NCI-H226 (cell line): ENCODE data around the gene IL17RE.
"Not testable (repeated sequence)": the region's sequence is repeated elsewhere in the genome, so short reads cannot be mapped to it uniquely, and the experiment has no call there.

ENCODE experiments used
- DNase-seq: peaks from one replicate; pipeline ENCODE4 v3.0.0-alpha.2; 2015

The IL17RE gene, protein sequence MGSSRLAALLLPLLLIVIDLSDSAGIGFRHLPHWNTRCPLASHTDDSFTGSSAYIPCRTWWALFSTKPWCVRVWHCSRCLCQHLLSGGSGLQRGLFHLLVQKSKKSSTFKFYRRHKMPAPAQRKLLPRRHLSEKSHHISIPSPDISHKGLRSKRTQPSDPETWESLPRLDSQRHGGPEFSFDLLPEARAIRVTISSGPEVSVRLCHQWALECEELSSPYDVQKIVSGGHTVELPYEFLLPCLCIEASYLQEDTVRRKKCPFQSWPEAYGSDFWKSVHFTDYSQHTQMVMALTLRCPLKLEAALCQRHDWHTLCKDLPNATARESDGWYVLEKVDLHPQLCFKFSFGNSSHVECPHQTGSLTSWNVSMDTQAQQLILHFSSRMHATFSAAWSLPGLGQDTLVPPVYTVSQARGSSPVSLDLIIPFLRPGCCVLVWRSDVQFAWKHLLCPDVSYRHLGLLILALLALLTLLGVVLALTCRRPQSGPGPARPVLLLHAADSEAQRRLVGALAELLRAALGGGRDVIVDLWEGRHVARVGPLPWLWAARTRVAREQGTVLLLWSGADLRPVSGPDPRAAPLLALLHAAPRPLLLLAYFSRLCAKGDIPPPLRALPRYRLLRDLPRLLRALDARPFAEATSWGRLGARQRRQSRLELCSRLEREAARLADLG

DNA sequence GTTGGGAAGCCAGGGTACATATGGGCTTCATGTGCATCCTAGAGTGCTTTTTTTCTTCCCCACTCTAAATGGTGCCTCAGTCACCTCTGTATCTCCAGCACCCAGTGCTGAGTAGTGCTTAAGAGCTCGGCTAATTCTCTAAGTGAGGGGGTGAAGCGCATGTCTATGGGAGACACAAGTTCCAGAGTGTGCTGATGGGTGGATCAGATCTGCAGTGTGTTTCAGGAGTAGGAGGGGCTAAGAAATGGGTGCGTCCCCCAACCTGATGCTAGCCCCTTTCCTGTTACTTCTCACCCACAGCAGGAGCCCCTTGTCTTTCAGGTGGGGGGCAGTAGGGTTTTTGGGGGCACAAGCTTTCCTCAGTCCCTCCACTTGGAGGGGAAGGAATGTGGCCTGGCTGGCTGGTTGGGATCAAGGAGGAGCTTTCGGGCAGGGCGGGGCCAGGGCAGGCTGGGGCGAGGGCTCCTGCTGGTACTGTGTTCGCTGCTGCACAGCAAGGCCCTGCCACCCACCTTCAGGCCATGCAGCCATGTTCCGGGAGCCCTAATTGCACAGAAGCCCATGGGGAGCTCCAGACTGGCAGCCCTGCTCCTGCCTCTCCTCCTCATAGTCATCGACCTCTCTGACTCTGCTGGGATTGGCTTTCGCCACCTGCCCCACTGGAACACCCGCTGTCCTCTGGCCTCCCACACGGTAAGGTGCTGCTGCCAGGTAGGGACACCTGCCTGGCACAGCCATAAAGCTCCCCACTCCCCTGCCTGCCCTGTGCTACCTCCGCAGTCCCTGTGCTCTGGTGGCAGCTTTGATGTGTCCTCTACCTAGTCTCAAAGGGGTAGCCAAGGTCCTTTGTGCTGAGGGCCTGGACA is at the start of gene IL17RE:
Gene IL17RE, plus strand, starts transcription at position 477 of the 866 bp plus-strand sequence. Its CDS starts 85 bp downstream, at position 562.
- no peak for DNase-seq

DNA sequence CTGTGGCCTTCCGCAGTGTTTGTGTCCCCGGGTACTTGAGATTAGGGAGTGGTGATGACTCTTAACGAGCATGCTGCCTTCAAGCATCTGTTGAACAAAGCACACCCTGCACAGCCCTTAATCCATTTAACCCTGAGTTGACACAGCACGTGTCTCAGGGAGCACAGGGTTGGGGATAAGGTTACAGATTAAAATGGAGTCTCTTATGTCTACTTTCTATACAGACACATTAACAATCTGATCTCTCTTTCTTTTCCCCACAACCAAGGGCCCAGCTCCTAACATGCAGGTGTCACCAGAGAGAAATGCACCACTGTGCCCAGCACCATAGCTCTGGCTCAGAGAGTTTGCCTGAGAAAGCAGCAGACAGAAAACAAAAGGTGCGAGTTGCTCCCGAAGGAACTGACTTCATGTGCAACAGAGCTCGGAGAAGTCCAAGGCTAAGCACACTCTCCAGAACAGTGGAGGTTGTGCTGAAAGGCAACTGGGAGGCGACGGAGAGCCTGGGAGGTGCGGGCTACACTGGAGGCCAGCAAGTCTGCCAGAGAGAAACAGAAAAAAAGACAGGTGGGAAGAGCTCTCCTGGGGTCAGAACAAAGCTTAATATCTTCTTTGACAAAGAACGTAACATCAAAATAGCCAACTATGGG is 48.2 kb upstream of the IL17RE start:
- DNase-seq, result not testable (repeated sequence)

DNA sequence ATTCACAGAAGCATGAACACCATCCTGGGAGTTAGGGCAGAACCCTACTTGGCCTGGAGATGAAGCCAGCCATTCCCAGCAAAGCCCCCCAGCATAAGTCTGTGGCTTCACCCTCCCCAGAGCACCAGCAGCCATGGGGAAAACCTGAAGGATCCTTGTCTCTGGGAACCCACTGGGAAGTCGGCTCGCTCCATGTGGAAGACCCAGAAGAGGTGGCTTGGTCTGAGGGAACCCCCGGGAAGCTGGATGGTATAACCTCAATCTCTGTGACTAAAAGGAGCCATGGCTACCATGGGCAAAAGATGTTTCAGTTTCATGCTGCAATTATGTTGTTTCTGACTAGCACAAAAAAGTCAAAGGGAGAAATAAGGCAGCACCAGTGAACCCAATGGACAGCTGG is 47.1 kb upstream of the IL17RE start:
- no peak for DNase-seq

DNA sequence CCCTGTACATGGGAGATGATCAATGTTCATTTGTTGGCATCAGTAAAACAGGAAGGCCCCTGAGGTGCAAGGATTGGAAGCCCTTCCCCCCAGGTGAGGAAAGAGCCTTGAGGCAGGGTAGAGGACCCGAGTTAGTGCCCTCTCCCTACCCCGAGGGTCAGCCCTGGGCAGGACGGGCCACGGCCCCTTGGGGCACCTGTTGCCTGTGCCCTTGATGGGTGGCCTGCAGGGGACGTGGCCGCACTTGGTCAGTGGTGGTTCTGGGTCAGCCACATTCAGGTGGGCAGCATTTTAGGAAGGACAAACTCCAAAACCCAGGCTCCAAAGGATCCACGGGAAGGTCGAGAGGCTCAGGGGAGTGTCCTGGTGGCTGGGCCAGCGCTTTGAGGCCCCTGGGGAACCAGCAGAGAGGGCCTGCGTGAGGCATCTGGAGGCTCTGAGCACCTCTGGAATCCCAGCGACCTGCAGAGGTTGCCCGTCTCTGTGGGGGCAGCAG is 43.1 kb upstream of the IL17RE start:
- no peak for DNase-seq

DNA sequence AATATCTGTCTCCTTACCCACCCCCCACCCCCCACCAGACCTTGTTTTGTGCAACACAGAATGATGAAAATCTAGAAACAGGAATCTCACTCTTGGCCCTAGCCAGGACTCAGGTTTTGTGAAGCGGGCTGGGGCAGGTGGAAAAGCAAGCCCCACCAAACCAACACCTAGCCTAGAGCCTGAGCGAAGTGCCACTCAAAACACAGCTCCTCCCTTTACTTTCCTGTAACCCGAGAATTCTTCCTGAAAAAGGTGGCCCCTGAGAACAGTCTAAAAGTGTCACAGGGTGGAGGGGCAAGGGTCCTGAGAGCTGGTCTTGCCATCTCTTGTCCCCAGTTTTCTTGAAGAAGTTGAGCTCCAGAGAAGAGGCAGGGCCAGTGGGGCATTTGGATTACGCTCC is 41.4 kb upstream of the IL17RE start:
- DNase-seq, result no peak

DNA sequence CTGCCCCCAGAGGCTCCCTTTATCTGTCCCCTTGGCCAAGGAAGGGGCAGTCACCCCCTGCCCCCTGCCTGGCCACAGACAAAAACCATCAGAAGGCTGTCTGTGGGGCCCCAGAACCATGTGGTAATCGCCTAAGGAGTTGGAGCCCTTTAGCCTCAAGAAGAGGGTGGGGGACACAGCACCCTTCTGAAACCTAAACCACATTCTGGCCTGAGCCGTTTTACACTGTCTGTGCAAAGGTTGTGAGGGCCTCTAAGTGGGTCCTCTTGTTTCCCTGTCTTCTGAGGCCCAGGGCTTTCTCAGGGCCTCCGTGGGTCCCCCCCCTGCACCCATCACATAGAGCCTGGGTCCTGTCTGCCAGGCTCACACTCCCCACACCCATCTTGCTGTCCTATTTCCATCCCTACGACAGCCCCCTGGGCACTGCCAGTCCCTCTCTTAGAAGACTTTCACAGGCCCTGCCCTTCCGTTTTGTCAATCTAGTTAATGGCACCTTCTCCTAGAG is 41.0 kb upstream of the IL17RE start:
- DNase-seq, result no peak

DNA sequence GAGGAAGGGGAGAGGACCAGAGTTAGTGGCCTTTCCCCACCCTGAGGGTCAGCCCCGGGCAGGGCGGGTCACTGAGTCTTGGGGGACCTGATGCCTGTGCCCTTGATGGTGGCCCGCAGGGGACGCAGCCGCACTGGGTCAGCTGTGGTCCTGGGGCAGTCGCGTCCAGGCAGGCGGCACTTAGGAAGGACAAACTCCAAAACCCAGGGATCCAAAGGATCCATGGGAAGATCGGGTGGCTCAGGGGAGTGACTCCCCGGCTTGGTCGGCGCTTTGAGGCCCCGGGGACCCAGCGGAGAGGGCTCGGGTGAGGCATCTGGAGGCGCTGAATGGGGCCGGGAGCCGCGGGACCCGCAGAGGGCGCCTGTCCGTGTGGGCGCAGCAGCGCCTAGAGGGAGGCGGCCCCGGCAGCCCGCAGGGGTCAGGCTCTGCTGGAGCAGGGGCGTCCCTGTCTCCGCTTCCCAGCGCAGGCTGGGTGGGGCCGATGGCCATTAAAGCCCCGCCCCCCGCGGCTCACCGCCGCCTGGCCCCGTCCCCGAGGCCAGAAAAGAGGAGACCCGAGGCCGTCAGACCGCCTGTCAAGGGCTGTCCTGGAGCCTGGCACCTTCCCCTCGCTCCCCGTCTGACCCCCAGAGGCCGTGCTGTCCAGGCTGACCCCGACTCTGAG is 40.1 kb upstream of the IL17RE start:
- no peak for DNase-seq

DNA sequence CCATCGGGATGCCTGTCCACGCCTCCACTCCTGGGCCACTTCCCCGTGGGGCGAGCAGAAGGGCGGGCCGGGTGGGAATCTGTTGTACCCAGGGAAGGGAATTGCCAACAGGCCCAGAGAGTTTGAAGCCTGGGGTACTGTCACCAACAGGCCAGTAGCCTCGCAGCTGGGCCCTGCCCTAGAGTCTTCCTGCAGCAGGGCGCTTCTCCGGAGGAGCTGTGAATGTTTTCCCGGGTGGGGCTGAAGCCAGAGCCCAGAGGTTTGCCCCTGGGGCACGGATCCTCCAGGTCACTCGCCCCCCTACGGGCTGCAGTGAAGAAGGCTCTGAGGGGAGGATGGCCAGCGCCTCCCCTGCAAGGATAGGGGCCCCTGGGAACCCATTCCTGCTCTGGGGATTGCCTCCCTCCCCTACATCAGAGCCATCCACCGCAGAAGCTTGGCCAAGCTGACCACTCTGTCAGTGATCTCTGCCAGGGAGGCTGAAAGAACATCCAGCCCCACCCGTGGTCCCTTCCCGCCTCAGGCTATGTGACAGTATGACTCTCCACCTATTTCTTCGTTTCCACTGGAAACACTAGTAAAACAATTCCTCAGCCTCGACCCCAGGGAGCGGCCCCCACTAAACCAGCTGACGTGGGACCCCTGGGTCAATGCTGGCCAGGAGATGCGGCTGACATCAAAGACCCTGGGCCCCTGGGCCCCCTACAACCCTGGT is 39.4 kb upstream of the IL17RE start:
- DNase-seq, result no peak

DNA sequence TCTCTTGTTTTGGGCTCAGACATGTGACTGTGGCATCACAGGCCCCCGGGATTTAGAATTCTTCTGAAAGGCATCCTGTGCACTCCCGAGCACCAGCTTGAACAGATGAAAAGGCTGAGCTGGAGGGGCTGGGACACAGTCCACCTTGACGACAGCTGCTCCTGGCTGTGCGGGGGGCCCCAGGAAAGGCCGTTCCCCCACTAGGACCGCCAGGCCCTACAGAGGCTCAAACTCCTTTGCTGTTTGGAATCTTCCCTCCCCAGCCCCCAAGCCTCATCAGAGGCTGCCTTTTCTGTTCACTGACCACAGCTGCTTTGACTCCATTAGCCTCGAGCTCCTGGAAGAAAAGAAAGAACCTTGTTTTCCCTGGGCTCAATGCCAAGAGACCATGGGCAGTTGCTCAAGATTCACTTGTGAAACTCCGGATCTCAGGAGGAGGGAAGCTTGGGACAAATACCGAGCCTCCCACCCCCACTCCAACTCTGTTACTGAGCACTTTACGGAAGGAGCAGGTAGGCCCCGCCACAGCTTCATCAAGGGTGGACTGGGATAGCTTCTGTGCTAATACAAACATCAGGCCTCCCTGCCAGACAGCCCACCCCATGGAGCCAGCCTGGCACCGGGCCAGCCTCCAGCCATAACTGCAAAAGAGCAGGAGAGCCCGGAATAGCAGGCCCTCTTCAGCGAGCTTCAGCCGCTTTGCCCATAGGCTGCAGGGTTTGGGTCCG is 38.3 kb upstream of the IL17RE start:
- peak; percentile 71 for DNase-seq

DNA sequence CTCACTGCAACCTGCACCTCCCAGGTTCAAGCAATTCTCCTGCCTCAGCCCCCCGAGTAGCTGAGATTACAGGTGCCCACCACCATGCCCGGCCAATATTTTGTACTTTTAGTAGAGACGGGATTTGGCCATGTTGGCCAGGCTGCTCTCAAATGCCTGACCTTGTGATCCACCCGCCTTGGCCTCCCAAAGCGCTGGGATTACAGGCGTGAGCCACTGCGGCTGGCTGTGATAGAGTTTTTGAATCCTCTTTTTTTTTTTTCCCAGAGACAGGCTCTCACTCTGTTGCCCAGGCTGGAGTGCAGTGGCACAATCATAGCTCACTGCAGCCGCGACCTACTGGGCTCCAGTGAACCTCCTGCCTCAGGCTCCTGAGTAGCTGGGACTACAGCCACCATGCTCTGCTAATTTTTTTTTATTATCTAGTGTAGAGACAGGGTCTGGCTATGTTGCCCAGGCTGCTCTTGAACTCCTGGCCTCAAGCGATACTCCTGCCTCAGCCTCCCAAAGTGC is 37.5 kb upstream of the IL17RE start:
- DNase-seq, result not testable (repeated sequence)

DNA sequence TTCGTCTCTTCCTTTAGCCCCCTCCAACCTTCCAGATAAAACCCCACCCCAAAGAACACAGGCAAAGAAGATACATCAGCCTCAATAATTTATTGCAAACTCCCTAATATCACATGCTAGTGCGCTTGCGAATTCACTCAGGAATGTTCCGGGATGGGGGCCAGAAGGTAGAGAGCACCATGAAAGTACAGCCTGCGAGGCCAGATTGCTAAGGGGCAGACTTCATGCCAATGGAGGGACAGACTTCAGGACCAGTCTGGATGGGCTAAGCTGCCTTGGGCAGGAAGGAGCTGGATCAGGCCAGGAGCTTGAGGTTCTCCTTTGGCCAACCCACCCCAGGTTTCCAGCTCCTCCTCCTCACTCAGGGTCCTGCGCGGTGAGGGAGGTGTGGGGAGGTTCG is 36.0 kb upstream of the IL17RE start:
- DNase-seq, result peak; percentile 7

DNA sequence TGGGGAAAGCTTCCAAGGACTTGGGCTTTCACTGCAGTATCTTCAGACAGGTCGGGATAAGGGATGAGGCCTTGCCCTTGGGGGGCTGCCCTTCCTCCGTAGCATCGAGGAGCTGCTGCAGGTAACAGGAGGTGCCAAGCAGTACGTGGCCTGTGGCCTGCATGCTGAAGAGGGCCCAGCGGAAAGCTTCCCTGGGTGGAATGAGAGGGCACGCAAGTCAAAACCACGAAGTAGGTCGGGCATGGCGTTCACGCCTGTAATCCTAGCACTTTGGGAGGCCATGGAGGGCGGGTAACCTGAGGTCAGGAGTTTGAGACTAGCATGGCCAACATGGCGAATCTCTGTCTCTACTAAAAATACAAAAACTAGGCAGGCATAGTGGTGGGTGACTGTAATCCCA is 35.5 kb upstream of the IL17RE start:
- no peak for DNase-seq

DNA sequence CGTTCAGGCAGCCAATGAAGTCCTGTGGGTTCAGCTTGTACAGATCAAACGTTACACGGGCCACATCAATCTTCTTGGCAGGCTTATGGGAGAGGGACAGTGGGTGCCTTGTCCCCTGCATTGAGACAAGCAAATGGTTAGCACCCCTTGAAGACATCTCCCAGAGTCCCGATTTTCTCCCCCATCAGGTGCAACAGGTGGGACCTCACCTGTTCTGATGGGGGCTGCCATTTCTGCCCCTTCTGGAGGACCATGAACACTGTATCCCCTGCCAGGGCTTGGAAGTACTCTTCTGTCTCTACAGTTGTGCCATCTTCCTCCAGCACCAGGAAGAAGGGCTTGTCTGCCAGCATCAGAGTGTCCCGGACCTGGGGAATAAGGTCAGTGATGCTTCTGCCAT is 32.7 kb upstream of the IL17RE start:
- DNase-seq, result no peak

DNA sequence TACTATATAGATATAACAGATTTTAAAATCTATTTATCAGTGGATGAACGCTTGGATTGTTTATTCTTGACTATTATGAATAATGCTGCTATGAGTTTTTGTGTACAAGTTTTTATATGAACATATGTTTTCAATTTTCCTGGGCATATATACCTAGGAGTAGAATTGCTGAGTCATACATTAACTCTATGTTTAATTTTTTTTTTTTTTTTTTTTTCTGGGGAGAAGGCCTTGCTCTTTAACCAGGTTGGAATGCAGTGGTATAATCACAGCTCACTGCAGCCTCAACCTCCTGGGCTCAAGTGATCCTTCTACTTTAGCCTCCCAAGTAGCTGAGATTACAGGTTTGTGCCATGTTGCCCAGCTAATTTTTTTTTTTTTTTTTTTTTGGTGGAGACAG is 31.7 kb upstream of the IL17RE start:
- DNase-seq, result peak; percentile 48

DNA sequence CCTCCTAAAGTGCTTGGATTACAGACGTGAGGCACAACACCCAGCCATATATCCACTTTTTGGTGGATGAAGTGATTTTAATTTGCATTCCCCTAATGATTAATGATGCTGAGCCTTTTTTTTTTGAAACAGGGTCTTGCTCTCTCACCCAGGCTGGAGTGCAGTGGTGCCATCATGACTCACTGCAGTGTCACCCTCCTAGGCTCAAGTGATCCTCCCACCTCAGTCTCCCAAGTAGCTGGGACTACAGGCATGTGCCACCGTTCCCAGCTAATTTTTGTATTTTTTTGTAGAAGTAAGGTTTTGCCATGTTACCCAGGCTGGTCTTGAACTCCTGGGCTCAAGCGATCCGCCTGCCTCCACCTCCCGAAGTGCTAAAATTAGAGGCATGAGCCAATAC is 30.6 kb upstream of the IL17RE start:
- DNase-seq, result not testable (repeated sequence)

DNA sequence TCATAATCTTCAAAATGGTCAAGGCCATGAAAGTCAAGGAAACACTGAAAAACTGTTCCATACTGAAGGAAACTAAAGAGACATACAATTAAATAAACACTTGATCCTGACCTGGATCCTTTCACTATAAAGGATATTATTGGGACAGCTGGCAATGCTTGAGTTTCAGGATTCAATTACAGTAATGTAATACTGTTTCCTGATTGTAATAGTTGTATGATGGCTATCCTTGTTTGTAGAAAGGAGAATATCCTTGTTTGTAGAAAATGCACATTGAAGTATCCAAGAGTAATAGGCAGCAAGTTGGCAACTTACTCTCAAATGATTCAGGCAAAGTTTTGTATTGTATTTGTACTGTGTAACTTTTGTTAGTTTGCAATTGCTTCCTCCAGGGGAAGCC is 27.2 kb upstream of the IL17RE start:
- no peak for DNase-seq

DNA sequence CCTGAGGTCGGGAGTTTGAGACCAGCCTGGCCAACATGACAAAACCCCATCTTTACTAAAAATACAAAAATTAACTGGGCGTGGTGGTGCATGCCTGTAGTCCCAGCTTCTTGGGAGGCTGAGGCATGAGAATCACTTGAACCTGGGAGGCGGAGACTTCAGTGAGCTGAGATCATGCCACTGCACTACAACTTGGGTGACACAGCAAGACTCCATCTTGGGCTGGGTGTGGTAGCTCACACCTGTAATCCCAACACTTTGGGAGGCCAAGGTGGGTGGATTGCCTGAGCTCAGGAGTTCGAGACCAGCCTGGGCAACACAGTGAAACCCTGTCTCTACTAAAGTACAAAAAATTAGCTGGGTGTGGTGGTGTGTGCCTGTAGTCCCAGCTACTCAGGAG is 26.4 kb upstream of the IL17RE start:
- not testable (repeated sequence) for DNase-seq

DNA sequence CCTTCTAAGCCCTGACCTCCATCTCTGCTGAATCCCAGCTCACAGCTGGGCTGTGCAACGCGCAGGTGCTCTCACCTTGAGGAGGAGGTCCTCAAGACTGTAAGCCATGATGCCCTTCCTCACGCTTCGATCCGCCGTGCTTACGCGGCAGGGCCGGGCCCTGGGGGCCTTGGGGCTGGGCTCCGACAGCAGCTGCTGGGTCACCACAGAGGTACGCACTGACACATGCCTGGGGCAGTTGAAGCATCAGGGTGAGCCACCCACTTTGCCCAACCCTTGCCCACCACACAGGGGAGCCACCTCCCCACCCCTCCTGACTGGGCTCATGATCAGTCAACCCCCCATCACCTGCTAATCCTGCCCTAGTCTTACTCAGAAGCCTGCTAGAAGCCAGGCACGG is 25.7 kb upstream of the IL17RE start:
- no peak for DNase-seq

DNA sequence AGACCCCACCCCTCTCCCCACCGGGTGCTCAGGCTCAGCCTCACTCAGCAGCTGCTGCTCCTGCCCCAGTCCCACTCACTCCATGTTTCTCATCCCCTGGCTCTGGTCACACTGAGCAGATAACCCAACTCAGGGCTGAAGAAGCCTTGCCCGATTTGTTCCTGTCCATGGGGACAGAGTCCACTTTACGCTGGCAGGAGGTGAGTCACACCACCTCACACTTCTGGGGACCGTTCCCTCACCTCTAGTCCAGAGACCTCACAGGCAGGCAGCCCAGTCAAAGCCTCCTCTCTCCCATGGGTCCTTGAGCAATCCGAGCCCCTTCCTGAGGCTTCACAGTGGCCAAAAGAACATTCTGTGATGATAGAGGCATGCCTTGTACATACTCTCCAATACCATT is 23.9 kb upstream of the IL17RE start:
- no peak for DNase-seq

DNA sequence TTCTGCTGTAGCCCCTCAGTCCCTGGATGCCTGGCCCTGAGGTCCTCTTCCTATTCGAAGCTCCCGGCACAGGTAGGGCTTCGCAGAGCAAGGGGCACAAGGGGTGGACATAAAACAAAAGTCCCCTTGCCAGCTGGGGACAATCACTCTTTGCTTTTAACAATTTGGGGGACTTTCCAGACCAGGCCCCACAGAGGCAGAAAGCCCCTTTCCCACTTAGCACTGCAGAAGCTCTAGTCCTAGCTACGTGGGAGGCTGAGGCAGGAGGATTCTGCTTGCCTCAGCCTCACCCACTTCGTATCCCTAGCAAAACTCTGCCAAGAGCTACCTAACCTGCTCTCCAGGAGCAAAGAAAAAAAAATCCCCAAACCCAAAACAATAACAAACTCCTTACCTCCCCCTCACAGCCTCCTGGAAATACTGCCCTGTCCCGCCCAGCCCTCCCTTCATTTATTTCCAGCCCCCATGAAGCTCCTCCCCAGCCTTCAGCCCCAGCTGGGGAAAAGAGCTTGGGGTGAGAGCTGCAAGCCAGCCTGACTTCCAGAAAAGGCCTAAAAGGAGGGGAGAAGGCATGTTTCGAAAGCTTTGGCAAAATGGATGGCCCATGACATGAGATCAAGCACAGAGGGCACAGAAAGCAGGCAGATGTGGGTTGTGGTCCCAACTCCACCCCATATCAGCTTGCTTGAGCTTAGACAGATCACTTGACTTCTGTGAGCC is 22.7 kb upstream of the IL17RE start, which contains the start of gene CIDEC:
Gene CIDEC, minus strand, starts transcription at position 424 of the 720 bp plus-strand sequence. CDS start 1,767 bp downstream, outside the sequence.
- DNase-seq, result no peak
